ENCODE results near the gene PLXNA1. TPM values are rescaled to one million over a fixed set of nuclear protein-coding genes. Genes with fewer than 3 reads are reported as not detected.

Gene PLXNA1
- total and polyA plus RNA-seq, 9 of the 15 experiments (the other 6 are each of a cell fraction or from before 2014, with no cell fraction given): 0.23 to 59.9 (median 16.8) TPM

GRCh38 chr3:127002195-127003174 is 19.6 kb downstream of the PLXNA1 start (continued):
- TF ChIP-seq MGA (IDR thresholded peaks at IDR 0.05) (no peak), RAD21 (CRISPR knock-in tag; conservative IDR thresholded peaks at IDR 0.05 in 1 of 2, IDR thresholded peaks at IDR 0.05 in 1 of 2) (peak in 1 of 2 experiments; percentile 45; a peak in 2 of 4 replicates), VEZF1 (CRISPR knock-in tag; IDR thresholded peaks at IDR 0.05) (0 out of 2 replicates have a peak, but pooled peaks have one; percentile 23), ZNF384 (IDR thresholded peaks at IDR 0.05; ENCODE audit: low read depth, low read length) (no peak), KLF6 (CRISPR knock-in tag; IDR thresholded peaks at IDR 0.05; ENCODE audit: borderline replicate concordance) (no peak), HOXB6 (CRISPR knock-in tag; IDR thresholded peaks at IDR 0.05; ENCODE audit: borderline replicate concordance) (no peak), FUS (optimal IDR thresholded peaks at IDR 0.05; ENCODE audit: low read depth, low read length) (no peak)
- TF ChIP-seq, protein P1, sequence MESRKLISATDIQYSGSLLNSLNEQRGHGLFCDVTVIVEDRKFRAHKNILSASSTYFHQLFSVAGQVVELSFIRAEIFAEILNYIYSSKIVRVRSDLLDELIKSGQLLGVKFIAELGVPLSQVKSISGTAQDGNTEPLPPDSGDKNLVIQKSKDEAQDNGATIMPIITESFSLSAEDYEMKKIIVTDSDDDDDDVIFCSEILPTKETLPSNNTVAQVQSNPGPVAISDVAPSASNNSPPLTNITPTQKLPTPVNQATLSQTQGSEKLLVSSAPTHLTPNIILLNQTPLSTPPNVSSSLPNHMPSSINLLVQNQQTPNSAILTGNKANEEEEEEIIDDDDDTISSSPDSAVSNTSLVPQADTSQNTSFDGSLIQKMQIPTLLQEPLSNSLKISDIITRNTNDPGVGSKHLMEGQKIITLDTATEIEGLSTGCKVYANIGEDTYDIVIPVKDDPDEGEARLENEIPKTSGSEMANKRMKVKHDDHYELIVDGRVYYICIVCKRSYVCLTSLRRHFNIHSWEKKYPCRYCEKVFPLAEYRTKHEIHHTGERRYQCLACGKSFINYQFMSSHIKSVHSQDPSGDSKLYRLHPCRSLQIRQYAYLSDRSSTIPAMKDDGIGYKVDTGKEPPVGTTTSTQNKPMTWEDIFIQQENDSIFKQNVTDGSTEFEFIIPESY (CRISPR knock-in tag; IDR thresholded peaks at IDR 0.05): peak; percentile 53; the same call in 1 of the 2 replicates

All from K562 (cell line).